ENCODE measurements around the gene GPR55. TPM values are rescaled to one million over a fixed set of nuclear protein-coding genes. Genes with fewer than 3 reads are reported as not detected.
A peak's percentile ranks its signal among the peaks of the same experiment; 100 is the strongest.

GPR55 gene
- polyA plus RNA-seq, 1 donor from 2014 or later: not detected

GRCh38 chr2:230957756-230958391 is 32.8 kb upstream of the GPR55 start:
- no peaks in the 10 kb centered on the region for H3K9me2 ChIP-seq (ENCODE audit: insufficient read depth, low read length)
- H4K20me1 ChIP-seq (ENCODE audit: insufficient read depth): no peaks in the 10 kb centered on the region
- no peaks in the 10 kb centered on the region for H3K36me3 ChIP-seq (ENCODE audit: insufficient read depth, low read length)
- H3F3A ChIP-seq (ENCODE audit: insufficient read depth, low read length, poor library complexity, severe bottlenecking): no peaks in the 10 kb centered on the region
- no peak overlapping the region for H3K27ac ChIP-seq (ENCODE audit: low read length)
- H3K4me3 ChIP-seq (ENCODE audit: low read length): peak overlapping the region; percentile 57
- H3K9me3 ChIP-seq (ENCODE audit: low read length): no peaks in the 10 kb centered on the region
- no peaks in the 10 kb centered on the region for H3K79me2 ChIP-seq (replicated peaks; ENCODE audit: insufficient read depth, low read length)
- H2AFZ ChIP-seq (ENCODE audit: low read depth, low read length): no peak overlapping the region
- no peak overlapping the region for H3K4me2 ChIP-seq (ENCODE audit: low read length)
- TF ChIP-seq CTCF (IDR thresholded peaks at IDR 0.05; ENCODE audit: poor library complexity, severe bottlenecking): no peak
- no peak for TF ChIP-seq POLR2AphosphoS5 (IDR thresholded peaks at IDR 0.05)
- TF ChIP-seq TAF1 (IDR thresholded peaks at IDR 0.05; ENCODE audit: low read depth): no peak
- no peak for TF ChIP-seq RAD21 (conservative IDR thresholded peaks at IDR 0.05)
- TF ChIP-seq REST (IDR thresholded peaks at IDR 0.05; ENCODE audit: borderline replicate concordance): no peak
- TF ChIP-seq SMC3 (conservative IDR thresholded peaks at IDR 0.05; ENCODE audit: poor library complexity): no peak
- no peak for TF ChIP-seq EZH2 (IDR thresholded peaks at IDR 0.05; ENCODE audit: borderline replicate concordance, insufficient read depth, low read length, poor library complexity, severe bottlenecking)
- TF ChIP-seq EP300 (conservative IDR thresholded peaks at IDR 0.05; ENCODE audit: poor library complexity, severe bottlenecking): no peak
- TF ChIP-seq MXI1 (conservative IDR thresholded peaks at IDR 0.05; ENCODE audit: poor library complexity, severe bottlenecking): no peak
- H3K9ac ChIP-seq (ENCODE audit: low read length): no peak overlapping the region
- peaks cover 22% of the 10 kb centered on the region for H3K27me3 ChIP-seq (ENCODE audit: insufficient read depth, low read depth, low read length)

GRCh38 chr2:230956827-230957755 is 32.0 kb upstream of the GPR55 start:
- Histone ChIP-seq H3K9me3 (ENCODE audit: low read length) (no peaks in the 10 kb centered on the region), H3K9ac (ENCODE audit: low read length) (no peak overlapping the region), H3K4me3 (ENCODE audit: low read length) (peak overlapping the region; percentile 57), H3K36me3 (ENCODE audit: insufficient read depth, low read length) (no peaks in the 10 kb centered on the region), H3K9me2 (ENCODE audit: insufficient read depth, low read length) (no peaks in the 10 kb centered on the region), H3K79me2 (replicated peaks; ENCODE audit: insufficient read depth, low read length) (no peaks in the 10 kb centered on the region), H3K4me2 (ENCODE audit: low read length) (no peak overlapping the region), H2AFZ (ENCODE audit: low read depth, low read length) (no peak overlapping the region), H3F3A (ENCODE audit: insufficient read depth, low read length, poor library complexity, severe bottlenecking) (no peaks in the 10 kb centered on the region), H3K27ac (ENCODE audit: low read length) (no peak overlapping the region), H3K27me3 (ENCODE audit: insufficient read depth, low read depth, low read length) (peaks cover 22% of the 10 kb centered on the region), H4K20me1 (ENCODE audit: insufficient read depth) (no peaks in the 10 kb centered on the region)
- TF ChIP-seq MXI1 (conservative IDR thresholded peaks at IDR 0.05; ENCODE audit: poor library complexity, severe bottlenecking) (no peak), CTCF (IDR thresholded peaks at IDR 0.05; ENCODE audit: poor library complexity, severe bottlenecking) (no peak), RAD21 (conservative IDR thresholded peaks at IDR 0.05) (no peak)

Measured in neural cell (in vitro differentiated cells).